GM12878 (cell line): ENCODE measurements around the gene BCLAF1. TPM values are rescaled to one million over a fixed set of nuclear protein-coding genes. Genes with fewer than 3 reads are reported as not detected.

Source experiments
- BCL11A ChIP-seq: IDR thresholded peaks from 2 replicates; pipeline ENCODE4 v1.6.1; 2011; ENCODE audit warnings: low read depth, low read length
- BCL3 ChIP-seq: IDR thresholded peaks from 2 replicates; pipeline ENCODE4 v1.6.1; 2011; ENCODE audit warnings: borderline replicate concordance, low read depth, mild to moderate bottlenecking, moderate library complexity, low read length; ENCODE audit not compliant: insufficient read depth, poor library complexity, severe bottlenecking
- HDAC6 ChIP-seq: fragments of 200-600 bp; sonication (generic); IDR thresholded peaks from one replicate; pipeline ENCODE4 v1.8.0; 2017; ENCODE audit warnings: antibody characterized with exemption; ENCODE audit not compliant: unreplicated experiment
- LARP7 ChIP-seq: fragments of 450-650 bp; IDR thresholded peaks from 2 replicates; pipeline ENCODE4 v1.6.1; 2017; ENCODE audit warnings: mild to moderate bottlenecking
- MTA3 ChIP-seq: IDR thresholded peaks from 2 replicates; pipeline ENCODE4 v1.6.1; 2012; ENCODE audit warnings: low read length, inconsistent platforms, borderline replicate concordance
- MXI1 ChIP-seq: fragments of 150-350 bp; IDR thresholded peaks from 2 replicates; pipeline ENCODE4 v1.6.1; 2011; ENCODE audit warnings: low read depth, mild to moderate bottlenecking, inconsistent platforms, low read length, improper control_type of control experiment
- NFIC ChIP-seq: IDR thresholded peaks from 2 replicates; pipeline ENCODE4 v1.6.1; 2012; ENCODE audit warnings: low read depth, mild to moderate bottlenecking, inconsistent platforms, low read length, moderate library complexity
- NFYA ChIP-seq: IDR thresholded peaks from 2 replicates; pipeline ENCODE4 v1.6.1; 2011; ENCODE audit warnings: low read depth, mild to moderate bottlenecking, low read length, improper control_type of control experiment, borderline replicate concordance
- NR2F1 ChIP-seq: fragments of 450-650 bp; conservative IDR thresholded peaks from 2 replicates; pipeline ENCODE4 v1.6.1; 2017; ENCODE audit warnings: mild to moderate bottlenecking
- RELB ChIP-seq: fragments of 450-650 bp; IDR thresholded peaks from 2 replicates; pipeline ENCODE4 v1.6.1; 2017; ENCODE audit warnings: low read depth, mild to moderate bottlenecking, moderate library complexity
- SIN3A ChIP-seq: IDR thresholded peaks from 2 replicates; pipeline ENCODE4 v1.6.1; 2012; ENCODE audit warnings: low read depth, low read length, improper control_type of control experiment
- SRF ChIP-seq, 2 experiments: IDR thresholded peaks; 2 replicates each; pipeline ENCODE4 v1.6.1; 2011; ENCODE audit warnings: low read depth in 2 of 2, low read length in 2 of 2, mild to moderate bottlenecking in 1 of 2, moderate library complexity in 1 of 2
- TARDBP ChIP-seq: IDR thresholded peaks from 2 replicates; pipeline ENCODE4 v1.6.1; 2016; ENCODE audit warnings: borderline replicate concordance
- ZNF207 ChIP-seq: fragments of 450-650 bp; IDR thresholded peaks from 2 replicates; pipeline ENCODE4 v1.6.1; 2014; ENCODE audit warnings: antibody characterized with exemption, mild to moderate bottlenecking, borderline replicate concordance
- ZNF687 ChIP-seq: fragments of 450-650 bp; IDR thresholded peaks from 2 replicates; pipeline ENCODE4 v1.6.1; 2017; ENCODE audit warnings: mild to moderate bottlenecking, moderate library complexity
- polyA plus RNA-seq, 11 experiments: library from polyadenylated mRNA; depleted of rRNA in 4 of 11; unstranded in 6 of 11; stranded (reverse) in 5 of 11; fragments of >200 nt; fragmentation: Nextera tagmentation in 4 of 11; fragmentation: Illumina TruSeq in 1 of 11; extraction: Ambion mirVana in 4 of 11; extraction: Trizol in 1 of 11; gene quantifications; 1 replicate in 1 of 11; 2 replicates in 10 of 11; pipeline versions ENCODE4 v1.2.1 to v1.2.3, GENCODE V29; 2011 to 2016; ENCODE audit warnings: inconsistent platforms in 2 of 11, missing spikeins in 2 of 11, low read depth in 1 of 11
- total RNA-seq, 4 experiments: library from RNA; depleted of rRNA in 3 of 4; stranded (reverse); fragments of >200 nt in 3 of 4; fragmentation: Illumina TruSeq in 1 of 4; extraction: Trizol in 1 of 4; gene quantifications; 2 replicates each; pipeline versions ENCODE4 v1.2.1 to v1.2.3, GENCODE V29; 2013 to 2021

Gene BCLAF1
- total and polyA plus RNA-seq, 10 of the 15 experiments (the other 5 are each of a cell fraction or from before 2014, with no cell fraction given): 56.0 to 223 (median 114) TPM

- TF ChIP-seq MTA3 (0 out of 2 replicates have a peak, but pooled peaks have one; percentile 65), ZNF207 (0 out of 2 replicates have a peak, but pooled peaks have one; percentile 59), NR2F1 (no peak), LARP7 (no peak), SIN3A (0 out of 2 replicates have a peak, but pooled peaks have one; percentile 58), SRF (IDR thresholded peaks at IDR 0.05; ENCODE audit: low read depth in 2 of 2, low read length in 2 of 2) (peak in 1 of 2 experiments; percentile 57; a peak in 1 of 4 replicates), NFYA (no peak), BCL11A (0 out of 2 replicates have a peak, but pooled peaks have one; percentile 7), ZNF687 (peak; percentile 78), HDAC6 (no peak), MXI1 (0 out of 2 replicates have a peak, but pooled peaks have one; percentile 11), RELB (peak; percentile 21; the same call in 1 of the 2 replicates), TARDBP (no peak), BCL3 (no peak), NFIC (peak; percentile 14; the same call in 1 of the 2 replicates)
- TF ChIP-seq, all 136 proteins: peak for 20
Observed at GRCh38 chr6:136290410-136291010, 864 bp upstream of the BCLAF1 start (continued).
